HG02588 (cell line): ENCODE measurements around the gene PAN2.
A peak's percentile ranks its signal among the peaks of the same experiment; 100 is the strongest.
"Not testable (repeated sequence)": the region's sequence is repeated elsewhere in the genome, so short reads cannot be mapped to it uniquely, and the experiment has no call there.

Experiments used
- ATAC-seq: cut with Tn5 transposase; IDR thresholded peaks from one replicate; pipeline ENCODE4 v1.9.1; 2021; ENCODE audit warnings: mild to moderate bottlenecking, moderate library complexity; ENCODE audit not compliant: unreplicated experiment

The PAN2 gene

DNA sequence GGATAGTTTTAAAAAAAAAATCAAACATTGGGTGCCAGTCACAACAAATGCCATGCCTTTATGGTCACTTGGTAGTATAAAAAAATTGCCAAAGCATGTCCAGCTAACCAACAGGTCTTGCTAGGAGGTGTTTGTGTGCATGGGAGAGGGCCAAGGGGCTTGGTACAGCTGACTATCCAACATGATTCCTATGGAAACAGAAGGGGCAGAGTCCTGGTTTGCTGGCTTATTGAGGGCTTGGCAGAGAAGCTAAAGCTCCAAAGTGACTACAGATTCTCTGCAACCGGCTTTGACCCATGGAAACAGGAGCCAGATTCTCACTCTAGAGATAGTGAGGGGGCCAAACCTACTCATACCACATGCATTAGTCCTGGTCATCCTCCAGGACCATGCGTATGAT, 61.3 kb downstream of the PAN2 start:
- not testable (repeated sequence) for ATAC-seq

DNA sequence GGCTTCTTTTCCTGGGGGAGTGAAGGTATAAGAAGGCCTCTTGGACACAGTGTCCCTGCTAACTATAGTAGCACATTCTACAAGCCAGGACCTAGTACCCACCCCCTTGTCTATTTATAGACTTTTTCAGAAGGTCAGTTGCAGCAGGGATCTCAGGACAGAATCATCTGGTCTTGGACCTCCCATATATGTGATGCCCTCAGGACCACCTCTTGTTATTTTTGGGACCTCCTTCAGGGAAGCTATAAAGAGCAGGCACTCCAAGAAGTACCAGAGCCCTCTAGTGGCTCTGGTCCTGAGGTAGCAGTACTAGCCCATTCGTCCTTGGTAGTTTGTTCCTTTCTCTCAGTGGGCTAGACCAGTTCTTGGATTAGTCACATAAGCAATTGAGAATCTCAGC, 62.8 kb downstream of the PAN2 start:
- ATAC-seq: no peak

DNA sequence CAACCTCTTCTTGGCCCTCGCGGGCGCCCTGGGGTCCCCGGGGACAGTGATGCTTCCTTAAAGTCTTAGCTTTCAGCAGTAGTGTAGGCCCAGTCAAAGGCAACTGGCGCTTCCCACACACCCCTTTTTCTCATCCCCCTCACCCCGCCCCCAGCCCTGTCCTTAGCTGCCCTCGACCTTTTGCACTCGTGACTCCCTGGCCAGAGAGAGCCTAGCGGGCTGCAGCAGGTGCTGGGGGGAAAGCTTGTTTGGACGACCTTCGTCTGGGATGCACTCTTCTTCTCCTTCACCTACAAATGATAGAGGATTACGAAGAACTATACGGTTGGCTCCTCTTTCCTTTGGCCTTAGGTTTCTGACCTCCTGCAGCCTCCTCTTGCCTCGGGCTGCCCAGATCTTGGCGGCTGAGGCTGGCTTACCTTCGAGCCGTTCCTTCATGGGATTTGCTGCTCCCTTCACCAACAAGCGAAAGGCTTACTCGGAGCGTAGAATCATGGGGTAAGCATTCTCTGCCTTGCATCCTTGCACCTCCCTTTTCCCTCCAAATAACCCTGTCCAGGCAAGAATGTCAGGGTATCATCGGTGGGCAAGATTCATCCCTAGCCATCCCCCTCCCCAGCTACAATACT, 66.2 kb downstream of the PAN2 start:
- ATAC-seq: peak; percentile 16

DNA sequence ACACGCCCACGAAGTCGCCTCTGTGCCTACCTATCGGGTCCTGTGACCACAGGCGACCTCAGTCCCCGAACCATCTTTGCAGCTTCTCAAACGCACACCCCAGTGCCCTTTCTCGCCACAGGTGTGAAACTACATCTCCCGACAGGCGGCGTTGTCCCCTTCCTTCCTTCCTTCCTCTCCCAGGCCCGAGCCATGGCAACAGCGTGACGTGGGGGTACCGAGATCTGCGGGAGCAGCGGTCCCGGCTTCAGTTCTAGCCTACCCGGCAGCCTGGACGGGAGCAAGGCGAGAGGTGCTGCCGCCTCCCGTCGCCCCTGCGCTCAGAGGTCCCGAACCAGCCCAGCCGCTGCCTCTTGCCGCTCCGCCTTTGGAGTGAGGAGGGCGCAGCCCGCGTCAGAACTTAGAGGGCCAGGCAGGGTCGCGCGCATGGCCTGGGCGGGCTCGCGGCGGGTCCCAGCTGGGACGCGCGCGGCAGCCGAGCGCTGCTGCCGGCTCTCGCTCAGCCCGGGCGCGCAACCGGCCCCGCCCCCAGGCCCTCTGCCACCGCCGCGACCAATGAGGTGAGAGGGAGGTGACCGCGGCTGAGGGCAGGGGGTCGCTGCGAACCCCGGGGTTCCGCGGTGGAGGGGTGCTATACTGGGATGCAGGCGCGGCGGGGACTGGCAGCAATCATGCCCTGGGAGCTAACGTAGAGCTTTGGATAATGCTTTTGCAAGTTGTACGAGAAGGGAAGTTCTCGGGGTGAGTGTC, 66.9 kb downstream of the PAN2 start, which contains the start of gene COQ10A:
TSS of gene COQ10A (plus strand) at position 250 of the 750 bp plus-strand sequence. CDS start at position 427, 177 bp downstream.
- ATAC-seq: peak; percentile 80
